ENCODE measurements around the gene MST1. TPM values are rescaled to one million over a fixed set of nuclear protein-coding genes. Genes with fewer than 3 reads are reported as not detected.

The MST1 gene
- total and polyA plus RNA-seq, 3 donors from 2014 or later: 60.3 to 73.4 (median 67.1) TPM

DNA sequence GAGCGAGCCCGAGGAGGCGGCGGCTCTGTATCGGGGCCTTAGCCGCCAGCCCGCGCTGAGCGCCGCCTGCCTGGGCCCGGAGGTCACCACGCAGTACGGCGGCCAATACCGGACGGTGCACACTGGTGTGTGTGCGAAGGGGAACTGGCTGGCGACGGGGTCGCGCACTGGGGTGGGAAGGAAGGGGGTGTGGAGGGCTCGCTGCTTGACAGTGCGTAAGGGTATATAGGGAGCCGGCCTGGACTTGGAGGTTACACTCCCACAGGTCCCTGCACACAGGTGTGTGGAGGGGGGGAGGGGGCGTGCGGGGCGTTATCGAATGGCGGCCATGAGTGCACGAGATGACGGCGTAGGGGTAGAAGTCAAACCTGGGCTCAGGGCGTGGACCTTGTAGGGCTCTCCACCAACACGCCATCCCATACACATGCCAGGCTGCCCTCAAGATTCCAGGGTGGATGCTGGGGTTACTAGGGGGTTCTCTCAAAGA lies 14.7 kb downstream of the MST1 start:
- peak overlapping the region; percentile 73 to 88 for H3K27ac ChIP-seq
- 1 to 11% methylated on average over 18 to 25 of the region's 34 CpGs for WGBS, 2 donors
- intact Hi-C loops (cut with DNase I; ENCODE audit: low total_unique reads): loop anchor here (10.0 kb wide), 1 partner anchor 130 kb away; no protein-coding TSS in a partner anchor
- peak overlapping the region; percentile 78 to 82 for H3K4me3 ChIP-seq
- H3K9me3 ChIP-seq: no peaks in the 10 kb centered on the region
- DNase-seq: peak; percentile 29
- H3K4me1 ChIP-seq: peaks cover 12% of the 10 kb centered on the region
- TF ChIP-seq POLR2A (IDR thresholded peaks at IDR 0.05): no peak
- TF ChIP-seq, protein P1, sequence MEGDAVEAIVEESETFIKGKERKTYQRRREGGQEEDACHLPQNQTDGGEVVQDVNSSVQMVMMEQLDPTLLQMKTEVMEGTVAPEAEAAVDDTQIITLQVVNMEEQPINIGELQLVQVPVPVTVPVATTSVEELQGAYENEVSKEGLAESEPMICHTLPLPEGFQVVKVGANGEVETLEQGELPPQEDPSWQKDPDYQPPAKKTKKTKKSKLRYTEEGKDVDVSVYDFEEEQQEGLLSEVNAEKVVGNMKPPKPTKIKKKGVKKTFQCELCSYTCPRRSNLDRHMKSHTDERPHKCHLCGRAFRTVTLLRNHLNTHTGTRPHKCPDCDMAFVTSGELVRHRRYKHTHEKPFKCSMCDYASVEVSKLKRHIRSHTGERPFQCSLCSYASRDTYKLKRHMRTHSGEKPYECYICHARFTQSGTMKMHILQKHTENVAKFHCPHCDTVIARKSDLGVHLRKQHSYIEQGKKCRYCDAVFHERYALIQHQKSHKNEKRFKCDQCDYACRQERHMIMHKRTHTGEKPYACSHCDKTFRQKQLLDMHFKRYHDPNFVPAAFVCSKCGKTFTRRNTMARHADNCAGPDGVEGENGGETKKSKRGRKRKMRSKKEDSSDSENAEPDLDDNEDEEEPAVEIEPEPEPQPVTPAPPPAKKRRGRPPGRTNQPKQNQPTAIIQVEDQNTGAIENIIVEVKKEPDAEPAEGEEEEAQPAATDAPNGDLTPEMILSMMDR (IDR thresholded peaks at IDR 0.05): no peak
- H3K27me3 ChIP-seq: no peaks in the 10 kb centered on the region
- no peaks in the 10 kb centered on the region for H3K36me3 ChIP-seq (ENCODE audit: low read depth, missing control alignments)

DNA sequence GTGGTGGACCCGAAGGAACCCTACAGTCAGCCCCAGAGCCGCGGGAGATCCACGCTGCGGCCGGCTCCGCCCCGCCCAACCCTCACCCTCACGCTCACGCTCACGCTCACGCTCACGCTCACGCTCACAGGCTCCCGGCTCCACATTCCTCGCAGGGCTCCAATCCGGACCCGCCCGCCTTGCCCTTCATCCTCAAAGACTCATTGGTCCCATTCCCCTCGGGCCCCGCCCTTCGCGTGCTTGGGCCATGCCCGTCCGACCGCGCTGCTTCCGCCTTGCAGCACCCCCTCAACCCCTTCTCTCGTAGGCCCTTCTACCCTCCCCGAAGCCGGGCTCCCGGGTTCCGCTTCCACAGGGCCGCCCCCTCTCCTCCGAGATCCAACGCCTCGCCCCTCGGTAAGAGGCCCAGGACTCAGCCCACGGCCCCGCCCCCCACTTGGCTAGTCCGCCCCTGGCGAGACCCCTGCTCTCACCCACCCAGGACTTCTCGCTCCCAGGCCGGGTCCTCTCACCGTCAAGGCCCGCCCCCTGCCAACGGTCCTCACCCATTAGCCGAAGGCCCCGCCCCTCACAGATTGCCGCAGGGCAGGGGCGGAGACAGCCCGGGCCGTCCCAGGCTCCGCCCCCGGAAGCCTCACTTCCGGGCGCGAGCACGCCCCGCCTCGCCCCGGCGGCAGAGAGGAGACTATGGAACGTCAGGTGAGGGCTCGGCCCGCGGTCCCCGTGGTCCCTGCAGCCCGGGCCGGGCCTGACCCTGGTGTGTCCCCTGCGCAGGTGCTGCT lies 15.4 kb downstream of the MST1 start, which contains the start of gene APEH:
APEH (plus strand) TSS at position 637 of the 782 bp plus-strand sequence; CDS start at position 688, 51 bp downstream.
- Histone ChIP-seq H3K4me1 (peaks cover 12% of the 10 kb centered on the region), H3K36me3 (ENCODE audit: low read depth, missing control alignments) (no peaks in the 10 kb centered on the region), H3K27ac (peak within 1 kb of the TSS; percentile 73 to 88), H3K9me3 (no peaks in the 10 kb centered on the region), H3K27me3 (no peaks in the 10 kb centered on the region), H3K4me3 (peak within 1 kb of the TSS; percentile 78 to 82)
- intact Hi-C loops (cut with DNase I; ENCODE audit: low total_unique reads): loop anchor here (10.0 kb wide), 1 partner anchor 129 kb away; no protein-coding TSS in a partner anchor
- DNase-seq: peak; percentile 97
- 1% methylated on average over 28 to 48 of the region's 71 CpGs for WGBS, 2 donors
- TF ChIP-seq, protein P1 (IDR thresholded peaks at IDR 0.05): no peak
- TF ChIP-seq POLR2A (IDR thresholded peaks at IDR 0.05): peak; percentile 54

DNA sequence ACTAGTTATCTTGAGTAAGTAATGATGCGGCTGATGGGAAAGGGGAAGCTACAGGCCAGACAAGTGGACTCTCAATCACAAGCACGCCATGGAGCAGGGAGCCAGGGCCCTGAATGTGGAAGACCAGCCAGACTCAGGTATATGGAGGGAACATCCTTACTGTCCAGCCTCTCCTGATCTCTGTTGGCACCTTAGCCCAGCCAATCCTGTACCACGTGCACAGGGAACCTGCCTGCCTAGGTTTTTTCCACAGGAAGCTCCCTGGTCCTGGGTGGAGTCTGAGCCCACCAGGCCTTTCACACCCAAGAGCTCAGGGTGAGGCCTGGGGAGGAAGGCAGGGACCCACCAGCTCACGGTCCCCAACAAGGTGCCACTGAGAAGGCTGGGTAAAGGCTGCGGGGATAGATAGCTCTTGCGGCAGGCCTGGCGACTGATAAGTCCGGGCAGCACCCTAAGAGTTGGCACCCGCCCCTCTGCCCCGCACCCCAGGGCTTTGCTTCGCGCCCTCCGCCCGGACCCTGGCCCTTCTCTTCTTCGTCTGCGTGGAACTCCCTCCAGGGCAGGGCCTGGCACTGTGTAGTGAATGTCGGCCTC lies 16.1 kb downstream of the MST1 start:
- Histone ChIP-seq H3K9me3 (no peaks in the 10 kb centered on the region), H3K27me3 (no peaks in the 10 kb centered on the region), H3K4me1 (peaks cover 12% of the 10 kb centered on the region), H3K4me3 (peak overlapping the region; percentile 78 to 82), H3K27ac (peak overlapping the region; percentile 73 to 88), H3K36me3 (ENCODE audit: low read depth, missing control alignments) (no peaks in the 10 kb centered on the region)
- intact Hi-C loops (cut with DNase I; ENCODE audit: low total_unique reads): loop anchor here (10.0 kb wide), 1 partner anchor 128 kb away; no protein-coding TSS in a partner anchor
- TF ChIP-seq POLR2A (IDR thresholded peaks at IDR 0.05): no peak
- TF ChIP-seq, protein P1 (IDR thresholded peaks at IDR 0.05): no peak
- DNase-seq: peak; percentile 21
- WGBS, 2 donors: 16 to 24% methylated on average over 4 to 17 of the region's 17 CpGs

DNA sequence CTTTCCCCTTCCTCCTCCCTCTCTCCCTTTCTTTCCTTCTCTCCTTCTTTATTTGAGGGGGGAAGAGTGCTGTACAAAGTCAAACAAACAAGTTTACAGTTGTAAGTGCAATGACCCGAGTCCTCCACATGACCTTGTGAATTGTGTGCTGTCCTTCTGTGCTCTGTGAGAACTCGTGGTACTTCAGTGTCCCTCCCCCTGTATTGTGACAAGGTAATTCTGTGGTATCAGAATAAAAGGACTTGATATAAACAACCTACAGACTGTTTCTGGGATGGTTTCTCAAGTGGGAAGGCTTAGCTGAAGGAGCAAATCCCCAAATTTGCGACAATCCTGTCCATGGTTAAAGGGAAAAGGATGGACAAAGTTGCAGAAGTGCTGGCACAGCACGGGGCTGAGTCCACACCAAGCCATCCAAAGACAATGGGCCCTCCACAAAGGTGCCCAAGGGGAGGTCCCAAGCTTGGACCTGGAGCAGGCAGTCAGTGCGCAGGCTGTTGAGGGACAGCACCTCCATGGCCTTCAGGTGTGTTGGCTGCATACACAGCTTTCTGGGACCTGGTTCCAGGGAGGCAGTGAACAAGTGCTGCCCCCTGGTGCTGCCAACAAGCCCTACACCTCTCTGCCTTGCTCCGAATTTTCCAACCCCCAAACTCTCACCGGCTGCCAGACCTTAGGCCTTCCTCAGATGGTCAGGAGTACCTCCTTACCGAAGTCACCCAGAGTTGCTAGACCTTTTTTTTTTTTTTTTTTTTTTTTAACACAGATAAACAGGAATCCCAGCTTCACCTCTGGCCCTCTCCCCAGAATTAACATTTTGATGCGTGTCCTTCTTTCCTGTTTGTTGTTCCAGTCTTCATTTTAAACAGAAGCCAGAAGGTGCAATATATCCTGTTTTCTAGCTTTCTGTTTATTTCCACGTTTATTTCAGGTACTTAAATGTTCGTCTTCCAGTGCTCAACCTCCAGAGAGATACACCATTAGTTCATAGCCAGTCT lies 17.7 kb downstream of the MST1 start:
- 35 to 46% methylated on average over 11 of the region's 11 CpGs for WGBS, 2 donors
- intact Hi-C loops (cut with DNase I; ENCODE audit: low total_unique reads): loop anchor here (10.0 kb wide), 1 partner anchor 127 kb away; no protein-coding TSS in a partner anchor
- H3K9me3 ChIP-seq: no peaks in the 10 kb centered on the region
- no peaks in the 10 kb centered on the region for H3K36me3 ChIP-seq (ENCODE audit: low read depth, missing control alignments)
- no peak overlapping the region for H3K4me3 ChIP-seq
- TF ChIP-seq, protein P1 (IDR thresholded peaks at IDR 0.05): peak; percentile 57 to 68 (median 63)
- TF ChIP-seq POLR2A (IDR thresholded peaks at IDR 0.05): no peak
- DNase-seq: peak; percentile 69
- no peaks in the 10 kb centered on the region for H3K27me3 ChIP-seq
- no peak overlapping the region for H3K27ac ChIP-seq
- peaks cover 12% of the 10 kb centered on the region for H3K4me1 ChIP-seq
